PC-9 (cell line): ENCODE results near the gene CENPP. TPM values are rescaled to one million over a fixed set of nuclear protein-coding genes. Genes with fewer than 3 reads are reported as not detected.

Experiments
- BruUV-seq: library from RNA; stranded (reverse); fragments of 400-500 nt; replicated peaks from 2 replicates; lab custom pipeline; 2021; lab: Mats Ljungman, UMichigan
- CTCF ChIA-PET: fragments of 300-600 bp; sonication (Branson Sonifier 250); formaldehyde crosslinking; loops from one replicate; lab custom pipeline; 2022; ENCODE audit warnings: antibody characterized with exemption; lab: Charles Lee
- POLR2A ChIA-PET: fragments of 300-600 bp; sonication (Branson Sonifier 250); formaldehyde crosslinking; loops from one replicate; lab custom pipeline; 2022; ENCODE audit warnings: antibody characterized with exemption; ENCODE audit not compliant: unreplicated experiment; lab: Charles Lee
- DNase-seq, 2 experiments: peaks; one replicate each; pipeline versions ENCODE4 v3.0.0 to v3.0.0-alpha.2; 2015 to 2022; ENCODE audit warnings: mixed read lengths in 1 of 2
- H2AFZ ChIP-seq: fragments of 200-600 bp; sonication (generic); 2 replicates; pipeline ENCODE4 v1.8.1; 2017; ENCODE audit warnings: antibody characterized with exemption
- H3F3A ChIP-seq: fragments of 200-600 bp; sonication (generic); 2 replicates; pipeline ENCODE4 v1.8.1; 2017; ENCODE audit warnings: antibody characterized with exemption, mild to moderate bottlenecking, low read depth; ENCODE audit not compliant: insufficient read depth
- H3K27ac ChIP-seq: fragments of 200-600 bp; sonication (generic); 2 replicates; pipeline ENCODE4 v1.6.1; 2016; ENCODE audit warnings: mixed run types
- H3K27me3 ChIP-seq: fragments of 200-600 bp; sonication (generic); 2 replicates; pipeline ENCODE4 v1.6.1; 2016; ENCODE audit warnings: low read depth, mixed run types; ENCODE audit not compliant: insufficient read depth
- H3K36me3 ChIP-seq: fragments of 200-600 bp; sonication (generic); 2 replicates; pipeline ENCODE4 v1.6.1; 2016; ENCODE audit warnings: low read depth, mixed run types
- H3K4me1 ChIP-seq: fragments of 200-600 bp; sonication (generic); replicated peaks from 2 replicates; pipeline ENCODE4 v1.6.1; 2016; ENCODE audit warnings: mixed run types; ENCODE audit not compliant: insufficient read depth
- H3K4me2 ChIP-seq: fragments of 200-600 bp; sonication (generic); 2 replicates; pipeline ENCODE4 v1.6.1; 2017; ENCODE audit warnings: mixed run types
- H3K4me3 ChIP-seq: fragments of 200-600 bp; sonication (generic); 2 replicates; pipeline ENCODE4 v1.6.1; 2016; ENCODE audit warnings: mixed run types
- H3K79me2 ChIP-seq: fragments of 200-600 bp; sonication (generic); 2 replicates; pipeline ENCODE4 v1.6.1; 2017; ENCODE audit warnings: low read depth, mixed run types
- H3K9me2 ChIP-seq: fragments of 200-600 bp; sonication (generic); 2 replicates; pipeline ENCODE4 v1.8.1; 2017; ENCODE audit warnings: mild to moderate bottlenecking; ENCODE audit not compliant: insufficient read depth
- H3K9me3 ChIP-seq: fragments of 200-600 bp; sonication (generic); 2 replicates; pipeline ENCODE4 v1.8.1; 2016; ENCODE audit warnings: low read depth; ENCODE audit not compliant: insufficient read depth
- H4K20me1 ChIP-seq: fragments of 200-600 bp; sonication (generic); 2 replicates; pipeline ENCODE4 v1.8.1; 2017; ENCODE audit not compliant: insufficient read depth
- EZH2 ChIP-seq: fragments of 200-600 bp; sonication (generic); IDR thresholded peaks from 2 replicates; pipeline ENCODE4 v1.8.0; 2017; ENCODE audit warnings: antibody characterized with exemption, low read depth
- intact Hi-C: fragments of 100-400 bp; cut with micrococcal nuclease; formaldehyde crosslinking; loops from one replicate; pipeline ENCODE4 v1.10.0; 2022; ENCODE audit not compliant: unreplicated experiment
- total RNA-seq: library from RNA; stranded (reverse); gene quantifications from 2 replicates; pipeline ENCODE4 v1.2.3, GENCODE V29; 2021
- TF ChIP-seq, protein P1 (sequence below): fragments of 200-600 bp; sonication (generic); conservative IDR thresholded peaks from 2 replicates; pipeline ENCODE4 v1.6.1; 2017; ENCODE audit warnings: mixed run types, antibody characterized with exemption, mild to moderate bottlenecking, moderate library complexity

CENPP gene
- total RNA-seq, 1 experiment from 2014 or later: 10.0 TPM

DNA sequence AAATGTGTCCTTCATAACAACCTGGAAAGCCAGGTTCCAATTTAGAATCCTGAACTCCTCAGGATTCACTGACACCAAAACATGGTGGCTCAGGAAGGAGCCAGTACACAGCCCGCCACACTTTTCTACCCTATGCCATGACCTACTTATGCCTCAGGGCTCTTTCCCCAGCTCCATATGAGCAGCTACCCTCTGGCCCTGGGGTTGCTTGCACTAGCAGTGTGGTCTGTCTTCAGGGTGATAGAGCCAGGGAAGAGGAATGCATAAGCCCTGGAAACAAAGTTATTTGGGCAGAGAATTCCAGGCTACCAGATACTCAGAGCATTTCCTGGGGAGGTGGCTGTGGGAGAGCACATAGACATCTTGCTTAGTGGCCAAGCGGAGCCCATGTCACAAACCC is 225.0 kb downstream of the CENPP start:
- Histone ChIP-seq H3K27me3 (no peaks in the 10 kb centered on the region), H3K9me3 (no peaks in the 10 kb centered on the region), H3K27ac (no peak overlapping the region), H3K4me2 (no peak overlapping the region), H3K36me3 (no peaks in the 10 kb centered on the region), H3F3A (no peaks in the 10 kb centered on the region), H3K79me2 (no peaks in the 10 kb centered on the region), H4K20me1 (no peaks in the 10 kb centered on the region), H3K9me2 (no peaks in the 10 kb centered on the region), H3K4me1 (no peaks in the 10 kb centered on the region), H2AFZ (no peak overlapping the region), H3K4me3 (no peak overlapping the region)
- intact Hi-C loops: no loop called here
- CTCF ChIA-PET: no interaction called here
- DNase-seq: no peak
- TF ChIP-seq, protein P1, sequence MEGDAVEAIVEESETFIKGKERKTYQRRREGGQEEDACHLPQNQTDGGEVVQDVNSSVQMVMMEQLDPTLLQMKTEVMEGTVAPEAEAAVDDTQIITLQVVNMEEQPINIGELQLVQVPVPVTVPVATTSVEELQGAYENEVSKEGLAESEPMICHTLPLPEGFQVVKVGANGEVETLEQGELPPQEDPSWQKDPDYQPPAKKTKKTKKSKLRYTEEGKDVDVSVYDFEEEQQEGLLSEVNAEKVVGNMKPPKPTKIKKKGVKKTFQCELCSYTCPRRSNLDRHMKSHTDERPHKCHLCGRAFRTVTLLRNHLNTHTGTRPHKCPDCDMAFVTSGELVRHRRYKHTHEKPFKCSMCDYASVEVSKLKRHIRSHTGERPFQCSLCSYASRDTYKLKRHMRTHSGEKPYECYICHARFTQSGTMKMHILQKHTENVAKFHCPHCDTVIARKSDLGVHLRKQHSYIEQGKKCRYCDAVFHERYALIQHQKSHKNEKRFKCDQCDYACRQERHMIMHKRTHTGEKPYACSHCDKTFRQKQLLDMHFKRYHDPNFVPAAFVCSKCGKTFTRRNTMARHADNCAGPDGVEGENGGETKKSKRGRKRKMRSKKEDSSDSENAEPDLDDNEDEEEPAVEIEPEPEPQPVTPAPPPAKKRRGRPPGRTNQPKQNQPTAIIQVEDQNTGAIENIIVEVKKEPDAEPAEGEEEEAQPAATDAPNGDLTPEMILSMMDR: no peak
- no peak for TF ChIP-seq EZH2
- BruUV-seq: no TSS peak
- POLR2A ChIA-PET: no interaction called here

DNA sequence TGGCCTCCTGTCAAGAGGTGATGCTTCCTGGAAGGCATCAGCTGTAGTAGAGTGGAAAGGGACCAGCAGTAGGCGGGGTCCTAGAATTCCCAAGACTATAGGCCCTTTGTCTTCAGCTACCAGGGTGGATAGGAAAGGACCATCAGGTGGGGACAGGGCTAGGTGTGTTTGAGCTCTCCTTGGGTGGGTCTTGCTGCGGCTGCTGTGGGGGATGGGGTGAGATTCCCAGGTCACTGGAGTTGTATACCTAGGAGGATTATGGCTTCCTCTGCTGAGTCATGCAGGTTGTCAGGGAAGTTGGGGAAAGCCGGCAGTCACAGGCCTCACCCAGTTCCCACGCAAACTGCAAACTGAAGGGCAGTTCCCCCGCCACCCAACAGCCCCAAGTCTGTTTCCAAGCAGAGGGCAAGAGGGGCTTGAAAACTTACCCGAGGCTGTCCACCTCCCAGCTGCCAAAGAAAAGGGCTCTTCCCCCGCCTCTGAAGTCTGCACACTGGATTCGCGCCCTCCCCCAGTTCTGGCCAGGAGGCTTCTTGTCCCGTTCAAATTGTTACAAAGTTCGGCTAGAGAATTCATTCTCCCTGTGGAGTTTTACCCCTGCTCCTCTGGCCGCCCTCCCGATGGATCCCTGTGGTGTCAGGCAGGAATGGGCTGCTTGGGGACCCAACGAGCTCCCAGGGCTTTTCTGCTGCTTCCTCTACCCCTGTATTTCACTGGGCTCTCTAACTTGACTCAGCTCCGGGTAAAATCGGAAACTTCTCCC is 233.0 kb downstream of the CENPP start:
- ChIA-PET POLR2A (no interaction called here), CTCF (interaction anchor here (0.6 kb wide), 1 partner anchor 230 kb away, joined by 3 read pairs; no protein-coding TSS in a partner anchor)
- Histone ChIP-seq H4K20me1 (no peaks in the 10 kb centered on the region), H3K4me3 (no peak overlapping the region), H3K27ac (no peak overlapping the region), H3K79me2 (no peaks in the 10 kb centered on the region), H3K27me3 (no peaks in the 10 kb centered on the region), H3K4me1 (peaks cover 3% of the 10 kb centered on the region; the same call in 1 of the 2 replicates), H3K36me3 (no peaks in the 10 kb centered on the region), H3K9me3 (no peaks in the 10 kb centered on the region), H3K9me2 (no peaks in the 10 kb centered on the region), H2AFZ (no peak overlapping the region), H3K4me2 (no peak overlapping the region), H3F3A (no peaks in the 10 kb centered on the region)
- BruUV-seq: no TSS peak
- intact Hi-C loops: no loop called here
- TF ChIP-seq EZH2: no peak
- DNase-seq: no peak

DNA sequence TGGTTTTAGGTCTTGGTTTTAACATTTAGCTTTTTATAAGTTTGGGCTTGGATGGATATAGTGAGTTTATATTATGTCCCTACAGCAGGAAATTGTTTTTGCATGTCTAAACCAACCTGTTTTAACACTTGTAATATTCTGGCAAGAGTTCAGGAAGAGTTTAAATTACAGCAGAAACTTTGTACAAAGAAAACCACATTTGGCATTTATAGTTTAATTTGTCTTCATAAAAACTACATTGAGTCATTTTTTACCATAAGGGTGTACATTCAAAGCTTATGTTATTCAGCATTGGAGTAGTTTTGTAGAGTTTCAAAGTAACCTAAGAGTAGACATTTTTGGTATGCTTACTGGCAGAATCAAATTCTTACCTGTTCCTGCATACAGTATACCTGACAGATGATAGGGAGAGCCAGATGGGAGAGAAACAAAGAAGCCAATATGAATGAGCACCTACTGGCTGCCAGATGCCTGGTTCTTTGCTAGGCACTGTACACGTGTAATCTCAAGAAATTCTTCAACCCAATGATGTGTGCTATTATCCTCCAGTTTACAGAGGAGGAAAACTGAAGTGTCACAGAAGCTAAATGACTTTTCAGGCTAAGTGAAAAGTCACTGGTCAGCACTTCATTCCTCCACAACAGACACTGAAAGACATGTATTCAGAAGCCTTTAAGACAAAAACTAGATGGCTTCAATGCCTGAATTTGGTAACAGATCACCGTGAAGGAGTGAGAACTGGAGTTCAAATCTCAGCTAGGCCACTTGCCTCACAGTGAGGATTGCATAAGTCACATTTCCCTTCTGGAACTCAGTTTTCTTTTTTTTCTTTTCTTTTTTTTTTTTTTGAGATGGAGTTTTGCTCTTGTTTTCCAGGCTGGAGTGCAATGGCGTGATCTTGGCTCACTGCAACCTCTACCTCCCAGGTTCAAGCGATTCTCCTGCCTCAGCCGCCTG is 235.9 kb downstream of the CENPP start:
- Histone ChIP-seq H4K20me1 (no peaks in the 10 kb centered on the region), H3K9me2 (no peaks in the 10 kb centered on the region), H3K36me3 (no peaks in the 10 kb centered on the region), H3K27ac (no peak overlapping the region), H3K4me3 (no peak overlapping the region), H3K4me1 (peaks cover 3% of the 10 kb centered on the region; the same call in 1 of the 2 replicates), H3K4me2 (no peak overlapping the region), H3F3A (no peaks in the 10 kb centered on the region), H2AFZ (no peak overlapping the region), H3K79me2 (no peaks in the 10 kb centered on the region), H3K27me3 (no peaks in the 10 kb centered on the region), H3K9me3 (no peaks in the 10 kb centered on the region)
- POLR2A ChIA-PET: no interaction called here
- TF ChIP-seq EZH2: no peak
- TF ChIP-seq, protein P1: no peak
- CTCF ChIA-PET: no interaction called here
- BruUV-seq: no TSS peak
- intact Hi-C loops: no loop called here
- peak in 1 of 2 experiments; percentile 47 for DNase-seq
